Inflammatory macrophage treated with lipopolysaccharide for 1 hour (primary cell): Measurements from ENCODE around the gene NRXN3.

Experiments
- DNase-seq, 2 donors: peaks; one replicate each; pipeline ENCODE4 v3.0.0-alpha.2; 2020 to 2022

NRXN3 gene

DNA sequence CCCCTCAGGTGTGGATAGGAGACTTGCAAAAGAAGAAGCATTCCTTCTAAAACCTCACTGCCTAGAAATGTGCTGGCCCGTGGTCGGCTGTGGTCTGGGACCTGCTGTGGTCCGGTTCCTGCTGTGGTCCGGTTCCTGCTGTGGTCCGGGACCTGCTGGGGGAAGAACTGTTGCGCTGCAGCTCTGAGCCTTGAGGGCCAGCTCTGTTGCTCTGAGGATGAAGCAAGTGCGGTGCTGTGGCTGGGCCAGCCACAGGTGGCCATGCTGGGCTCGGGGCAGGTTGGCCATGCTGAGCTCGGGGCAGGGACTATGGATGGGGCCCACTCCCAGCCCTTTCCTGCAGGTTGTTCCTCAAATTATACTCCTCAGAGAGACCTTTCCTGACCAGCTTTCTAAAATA, 5.2 kb downstream of the NRXN3 start:
- no peak for DNase-seq

DNA sequence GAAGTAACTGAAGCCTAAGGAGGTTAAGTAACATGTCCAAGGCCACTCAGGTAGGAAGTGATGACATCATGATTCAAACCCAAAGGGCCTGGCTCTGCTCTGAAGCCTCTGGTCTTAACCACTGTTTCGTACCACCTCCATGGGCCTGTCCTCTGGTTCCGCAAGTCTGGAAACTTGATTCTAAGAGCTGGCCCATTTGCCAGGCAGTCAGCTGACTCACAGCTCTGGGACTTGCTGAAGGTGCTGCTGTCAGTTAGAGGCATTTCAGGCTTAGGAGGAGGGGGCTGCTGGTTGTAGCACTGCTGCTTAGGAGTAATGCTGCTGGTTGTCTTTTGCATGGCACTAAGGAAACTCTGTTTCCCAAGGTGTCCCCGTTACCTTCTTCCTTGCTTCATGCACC, 7.9 kb downstream of the NRXN3 start:
- no peak for DNase-seq

DNA sequence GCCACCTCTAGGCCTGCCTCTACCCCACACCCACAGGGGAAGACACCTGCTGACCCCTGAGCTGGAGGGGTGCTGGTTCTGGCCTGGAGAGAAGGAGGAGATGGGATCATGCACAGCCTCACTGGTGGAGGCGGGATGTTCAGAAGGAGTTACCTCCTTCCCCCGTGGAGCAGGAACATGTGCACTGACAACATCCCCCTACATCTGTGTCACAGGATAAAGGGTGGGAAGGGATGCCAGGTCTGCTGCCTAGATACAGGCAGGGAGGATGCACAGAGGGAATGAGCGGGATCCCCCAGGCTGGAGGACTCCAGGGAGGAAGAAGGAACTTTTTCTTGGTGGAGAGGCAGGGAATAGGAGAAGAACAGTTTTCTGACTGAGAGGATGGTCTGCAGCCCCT, 8.8 kb downstream of the NRXN3 start:
- DNase-seq, result no peak

DNA sequence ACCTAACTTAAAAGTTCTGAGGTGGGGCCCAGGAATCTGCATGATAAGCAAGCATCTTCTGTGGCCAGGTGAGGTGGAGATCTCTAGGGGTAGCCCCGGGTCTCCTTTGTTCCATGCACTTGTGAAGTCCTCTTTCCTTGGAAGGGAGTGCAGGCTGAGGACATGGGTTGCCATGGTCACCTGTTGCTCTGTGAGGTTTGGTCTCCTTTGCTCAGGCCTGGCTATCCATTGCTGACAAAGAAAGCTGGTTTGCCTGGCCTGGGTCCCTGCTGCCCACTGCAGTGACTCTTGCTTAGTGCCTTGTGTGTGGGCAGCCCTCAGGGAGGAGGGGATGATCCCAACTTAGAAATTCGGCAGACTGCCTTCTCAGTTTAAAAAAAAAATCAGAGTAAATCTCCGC, 11.1 kb downstream of the NRXN3 start:
- DNase-seq, result no peak

DNA sequence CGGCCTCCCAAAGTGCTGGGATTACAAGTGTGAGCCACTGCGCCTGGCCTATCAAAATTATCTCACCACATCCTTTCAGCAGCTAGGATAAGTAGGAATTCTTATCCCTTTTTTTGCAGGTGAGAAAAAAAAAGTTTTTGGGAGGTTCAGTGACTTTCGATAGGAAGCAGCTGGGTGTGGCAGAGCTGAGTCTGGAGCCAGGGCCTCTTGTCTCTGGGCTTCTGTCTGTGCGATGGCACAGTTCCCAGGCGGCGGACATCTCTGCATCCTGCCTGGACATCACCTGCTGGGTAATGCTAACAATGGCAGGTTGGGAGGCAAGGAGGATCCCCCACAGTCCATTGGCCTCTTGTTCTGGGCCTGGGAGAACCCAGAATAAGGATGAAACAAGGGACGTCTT, 12.5 kb downstream of the NRXN3 start:
- DNase-seq, result no peak

DNA sequence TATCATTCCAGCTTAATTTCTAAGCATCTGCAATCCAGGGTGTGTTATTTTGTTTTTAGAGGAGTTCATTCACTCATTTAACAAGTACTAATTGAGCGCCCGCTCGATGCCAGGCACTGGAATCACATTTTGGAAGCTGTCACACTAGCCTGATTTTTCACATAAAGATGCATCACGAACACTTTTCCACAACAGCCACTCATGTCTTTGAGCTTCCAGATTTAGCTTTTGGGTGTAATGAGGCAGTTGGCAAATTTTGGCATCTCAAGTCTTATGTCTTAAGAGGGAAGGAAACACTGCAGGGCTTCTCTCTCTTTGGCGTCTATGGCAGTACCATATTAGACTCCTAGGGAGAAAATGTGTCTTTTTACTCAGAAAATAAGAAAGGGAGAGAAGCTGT, 14.0 kb downstream of the NRXN3 start:
- DNase-seq, result no peak

DNA sequence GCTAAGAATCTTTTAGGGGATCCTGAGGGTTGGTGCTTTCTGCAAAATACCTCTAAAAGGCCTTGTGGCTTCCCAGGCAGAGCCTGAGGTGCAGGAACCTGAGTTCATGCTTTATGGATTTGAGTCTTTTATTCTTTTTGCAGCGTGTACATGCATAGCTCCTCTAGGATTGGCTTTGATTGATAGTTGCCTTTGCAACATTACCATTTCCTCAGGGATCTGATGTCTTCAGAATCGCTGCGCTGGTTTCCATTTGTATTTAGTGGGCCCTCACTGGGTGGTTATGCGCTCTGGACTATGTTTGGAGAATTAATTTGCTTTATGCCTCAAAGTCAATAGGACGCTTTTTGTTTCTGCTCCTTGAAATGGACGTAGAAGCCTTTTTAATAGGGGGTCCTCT, 16.1 kb downstream of the NRXN3 start:
- no peak for DNase-seq

DNA sequence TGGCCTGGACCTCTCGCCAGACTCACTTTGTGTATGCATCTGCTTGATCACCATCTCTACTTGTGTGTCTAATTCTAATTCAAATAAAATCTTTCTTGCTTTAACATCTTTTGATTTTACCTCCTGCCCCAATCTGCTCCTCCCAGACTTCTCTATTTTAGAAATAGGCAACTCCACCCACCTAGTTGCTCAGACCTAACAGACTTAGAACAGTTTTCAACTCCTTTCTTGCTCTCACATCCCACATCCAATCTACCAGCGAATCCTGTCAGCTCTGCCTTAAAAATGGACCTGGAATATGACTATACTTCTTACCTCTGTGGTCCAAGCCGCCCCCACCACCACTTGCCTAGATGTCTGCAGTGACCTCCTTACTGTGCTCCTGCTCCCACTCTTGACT, 18.7 kb downstream of the NRXN3 start:
- no peak for DNase-seq

DNA sequence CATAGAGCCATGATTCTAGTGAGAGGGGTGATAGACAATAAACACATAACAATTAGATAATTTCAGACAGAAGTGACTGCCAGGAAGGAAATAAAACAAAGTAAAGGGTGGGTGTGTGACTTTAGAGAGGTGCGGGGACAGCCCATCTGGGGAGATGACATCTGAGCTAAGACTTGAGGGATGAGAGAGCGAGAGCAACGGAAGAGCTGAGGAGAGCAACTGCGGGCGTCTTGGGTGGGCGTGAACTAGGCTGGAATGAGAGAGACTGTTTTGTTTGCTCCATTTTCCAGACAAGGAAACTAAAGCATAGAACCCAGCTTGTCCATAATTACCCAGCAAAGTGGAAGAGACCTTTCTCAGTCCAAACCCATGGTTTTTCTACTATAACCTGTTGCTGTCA, 25.3 kb downstream of the NRXN3 start:
- DNase-seq, result no peak

DNA sequence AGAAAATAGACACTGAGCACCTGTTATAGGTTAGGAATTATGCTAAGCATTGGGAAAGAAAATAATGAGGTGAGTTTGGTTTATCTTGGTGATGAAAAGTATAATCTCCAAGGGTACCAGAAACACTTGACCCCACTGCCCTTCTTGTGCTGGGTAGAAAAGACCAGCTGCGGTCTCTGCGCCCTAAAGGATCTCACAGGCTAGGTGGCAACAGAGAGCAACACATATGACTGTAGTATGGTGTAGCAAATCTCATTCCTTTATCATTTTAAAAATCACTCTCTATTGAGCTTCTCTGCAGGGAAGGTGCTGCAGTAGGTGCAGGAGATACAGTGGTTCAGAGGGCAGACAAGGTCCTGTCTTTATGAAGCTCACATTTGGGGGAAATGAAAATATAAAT, 26.1 kb downstream of the NRXN3 start:
- DNase-seq, result no peak

DNA sequence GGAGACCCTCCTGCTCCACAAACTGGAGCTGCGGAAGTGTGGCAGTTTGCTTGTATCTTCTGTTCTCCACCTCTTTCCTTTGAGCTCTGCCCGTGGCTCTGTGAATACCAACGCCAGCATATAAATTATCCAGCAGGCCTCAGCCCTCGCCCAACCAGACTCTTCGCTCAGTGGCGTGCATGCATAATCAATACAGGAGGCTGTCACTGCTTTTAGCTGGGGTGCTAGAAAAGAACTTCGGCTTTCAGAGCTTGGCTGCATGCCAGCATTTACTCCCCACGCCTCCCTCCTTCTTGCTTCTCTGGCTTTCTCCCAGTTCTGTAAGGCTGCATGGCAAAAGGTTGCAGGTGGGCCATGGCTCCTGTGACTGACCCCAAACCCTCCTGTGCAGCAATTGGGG, 26.9 kb downstream of the NRXN3 start:
- DNase-seq, result no peak

DNA sequence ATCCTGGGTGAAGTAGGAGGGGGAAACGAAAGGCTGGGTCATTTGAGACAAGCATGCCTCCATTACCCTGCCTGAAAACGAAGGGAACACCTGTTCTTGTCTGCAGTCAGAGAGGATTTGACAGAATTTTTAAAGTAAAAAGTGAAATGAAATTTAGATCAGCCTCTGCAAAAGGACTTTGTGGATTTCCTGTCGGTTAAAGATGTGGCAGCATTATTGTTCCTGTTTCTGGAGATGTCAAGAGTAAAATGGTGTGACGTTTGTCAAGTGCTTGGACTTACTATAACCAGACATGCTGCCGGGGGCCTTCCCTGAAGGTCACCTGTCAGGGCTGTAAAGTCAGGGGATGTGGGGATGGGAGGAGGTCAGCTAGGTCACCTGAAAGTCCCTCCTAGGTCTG, 32.0 kb downstream of the NRXN3 start:
- no peak for DNase-seq

DNA sequence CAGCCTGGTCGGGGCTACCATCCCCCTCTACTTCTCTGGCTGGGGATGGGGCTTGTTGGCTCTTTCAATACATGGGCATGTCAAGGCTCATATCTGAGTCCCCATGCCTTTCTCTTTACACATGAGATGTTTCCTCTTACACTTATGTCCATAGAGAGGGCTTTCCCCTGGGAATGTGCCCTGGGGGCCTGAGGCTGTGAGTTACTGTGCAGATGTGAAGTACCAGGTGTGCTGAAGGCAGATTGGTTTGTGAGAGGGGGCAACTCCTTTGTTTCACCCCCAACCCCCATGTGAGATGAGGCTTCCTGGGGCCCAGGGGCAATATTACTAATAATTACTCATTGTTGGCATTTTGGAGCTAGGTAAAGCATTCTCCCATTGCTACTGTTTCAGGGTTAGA, 32.8 kb downstream of the NRXN3 start:
- no peak for DNase-seq

DNA sequence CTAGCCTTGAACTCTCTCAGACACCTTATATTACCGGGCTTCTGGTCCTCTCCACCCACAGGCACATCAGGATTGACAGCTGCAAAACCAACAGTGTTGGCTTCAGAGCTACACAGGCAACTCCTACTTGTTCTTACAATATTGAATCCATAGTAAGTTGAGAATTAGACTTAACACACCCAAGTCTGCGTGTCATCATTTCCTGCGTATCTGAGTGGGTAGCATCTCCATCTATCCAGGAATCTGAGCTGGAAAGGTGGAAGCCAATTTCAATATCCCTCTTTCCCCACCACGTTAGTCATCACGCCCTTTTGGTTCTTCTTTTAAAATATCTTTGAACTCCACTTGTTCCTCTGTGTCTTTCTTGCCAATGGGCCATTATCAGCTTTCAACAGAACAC, 37.2 kb downstream of the NRXN3 start:
- DNase-seq, result no peak

DNA sequence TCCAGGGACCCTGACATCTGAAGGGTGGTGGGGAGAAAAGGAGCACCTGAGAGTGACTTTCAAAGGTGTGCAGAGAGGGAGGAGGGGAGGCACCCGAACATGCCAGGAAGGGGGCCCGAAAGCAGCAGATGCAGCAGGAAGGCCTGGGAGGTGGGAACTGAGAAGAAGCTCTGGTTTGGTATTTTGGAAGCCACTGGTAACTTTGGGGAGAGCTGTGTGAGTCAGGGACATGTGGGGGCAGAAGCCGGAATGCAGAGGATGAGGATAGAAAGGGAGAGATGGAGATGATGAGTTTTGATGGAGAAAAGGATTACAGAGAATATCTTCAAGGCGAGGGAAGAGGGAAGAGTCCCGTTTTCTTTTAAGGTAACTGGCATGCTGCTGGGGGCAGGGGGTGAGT, 50.1 kb downstream of the NRXN3 start:
- DNase-seq, result no peak

DNA sequence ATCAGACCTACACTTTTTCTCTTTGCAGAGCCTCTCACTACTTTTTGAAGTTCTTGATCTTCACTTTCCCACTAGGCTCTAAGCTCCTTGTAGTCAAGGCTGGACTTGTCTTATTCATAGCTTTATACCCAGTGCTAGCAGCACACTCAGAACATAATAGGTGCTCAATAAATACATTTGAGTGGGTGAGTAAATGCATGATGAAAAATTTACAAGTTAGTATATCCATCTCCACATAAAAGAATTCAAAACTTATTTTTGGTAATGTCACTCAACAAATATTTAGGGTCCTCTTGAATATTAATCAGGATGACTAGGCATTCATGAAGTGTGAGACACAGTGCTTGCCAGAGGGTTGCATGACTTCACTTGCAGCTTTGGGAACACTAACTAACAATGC, 52.6 kb downstream of the NRXN3 start:
- DNase-seq, result no peak

DNA sequence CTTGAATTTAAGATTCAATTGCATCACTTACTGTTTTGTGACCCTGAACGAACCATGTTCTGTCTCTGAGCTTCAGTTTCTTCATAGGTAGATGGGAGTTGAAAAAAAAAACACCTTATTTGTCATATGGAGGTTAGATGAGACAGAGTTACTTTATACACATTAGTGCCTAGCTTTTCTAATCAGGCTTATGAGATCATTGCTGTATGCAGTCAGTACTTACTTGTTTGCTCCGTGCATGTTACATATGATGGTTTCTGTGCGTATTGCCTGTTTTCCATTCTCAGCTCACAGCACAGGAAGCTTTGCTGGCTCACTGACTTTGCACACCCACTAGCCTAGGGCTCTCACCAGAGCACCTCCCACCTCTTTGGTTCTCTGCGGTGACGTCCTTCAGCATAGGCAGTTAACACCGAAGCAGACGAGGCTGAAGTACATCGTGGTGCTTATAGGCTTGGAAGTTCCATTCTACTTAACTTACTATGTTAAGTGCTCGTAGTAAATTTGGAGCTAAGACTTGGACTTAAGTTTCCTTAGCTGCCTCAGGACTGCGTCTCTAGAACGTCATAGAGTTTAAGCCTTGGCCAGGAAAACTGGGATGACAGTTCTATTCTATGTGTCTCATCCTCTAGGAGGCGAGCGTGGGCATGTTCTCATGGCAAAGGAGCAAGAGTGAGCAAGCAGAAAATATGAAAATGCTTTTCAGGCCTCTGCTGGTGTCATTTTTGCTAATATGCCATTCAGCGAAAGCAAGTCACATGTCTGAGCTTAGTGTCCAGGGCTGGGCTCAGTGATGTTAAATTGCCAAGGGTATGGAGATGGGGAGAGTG, 57.3 kb downstream of the NRXN3 start:
- no peak for DNase-seq

DNA sequence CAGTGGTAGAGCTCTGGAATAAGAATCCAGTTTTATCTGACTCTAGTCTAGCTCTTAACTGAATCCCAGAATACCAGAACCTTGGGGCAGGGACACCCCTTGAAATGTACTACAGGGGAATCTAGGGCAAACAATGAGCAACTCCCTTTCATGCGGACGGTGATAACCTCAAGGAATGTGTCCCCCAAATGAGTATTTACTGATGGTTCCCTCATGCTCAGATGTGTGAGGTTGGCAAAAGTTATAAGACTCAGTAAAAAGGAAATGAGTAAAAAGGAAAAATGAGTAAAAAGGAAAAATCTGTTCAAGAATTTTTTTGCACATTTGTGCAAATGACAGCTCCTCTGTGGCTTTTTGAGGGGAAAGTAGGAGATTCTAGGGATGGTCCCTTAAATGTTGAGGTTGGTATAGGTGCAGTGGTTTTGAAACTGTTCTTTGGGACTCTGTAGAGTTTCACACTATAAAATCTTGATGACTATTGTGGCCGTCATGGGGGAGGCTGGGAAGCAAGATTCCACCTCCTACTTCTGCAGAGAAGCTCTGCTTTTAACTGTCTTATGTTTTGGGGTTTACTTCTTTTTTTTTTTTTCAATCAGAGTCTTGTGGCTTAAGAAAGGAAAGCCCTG, 58.6 kb downstream of the NRXN3 start:
- no peak for DNase-seq

DNA sequence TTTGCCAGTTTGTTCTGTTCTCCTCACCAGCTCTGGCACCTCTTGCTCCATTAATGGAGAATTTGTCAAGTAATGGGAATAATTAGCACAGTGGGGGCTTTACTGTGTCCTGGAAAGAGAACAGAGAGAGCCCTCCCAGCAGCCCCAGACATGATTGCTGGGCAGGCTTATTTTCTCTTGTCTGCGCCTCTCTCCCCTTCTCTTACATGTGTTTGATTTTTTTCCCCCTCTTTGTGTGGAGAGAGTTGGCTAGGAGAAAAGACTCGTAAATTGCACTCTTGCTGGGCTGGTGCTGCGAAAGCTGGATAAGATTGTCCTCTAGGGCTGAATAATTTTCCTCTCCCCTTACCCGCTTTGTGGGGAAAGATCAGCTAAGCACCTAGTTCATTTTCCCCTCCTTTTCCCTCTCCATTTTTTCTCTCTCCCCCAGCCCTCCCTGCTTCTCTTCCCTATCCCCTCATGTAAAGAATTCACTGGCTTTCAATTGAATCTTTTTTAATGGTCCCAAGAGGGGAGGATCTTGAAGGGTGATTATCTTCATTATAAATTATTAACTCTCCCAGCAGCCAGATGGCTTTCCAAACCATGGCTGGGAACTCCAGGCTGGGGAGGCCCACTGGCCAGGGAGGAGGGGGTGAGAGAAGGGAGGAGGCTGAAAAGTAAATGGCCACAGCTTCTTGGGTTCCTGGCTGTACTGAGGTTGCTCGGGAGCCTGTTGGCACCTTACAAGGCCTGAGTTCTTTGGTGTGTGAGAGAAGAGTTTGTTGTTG, 62.2 kb downstream of the NRXN3 start:
- DNase-seq, result no peak

DNA sequence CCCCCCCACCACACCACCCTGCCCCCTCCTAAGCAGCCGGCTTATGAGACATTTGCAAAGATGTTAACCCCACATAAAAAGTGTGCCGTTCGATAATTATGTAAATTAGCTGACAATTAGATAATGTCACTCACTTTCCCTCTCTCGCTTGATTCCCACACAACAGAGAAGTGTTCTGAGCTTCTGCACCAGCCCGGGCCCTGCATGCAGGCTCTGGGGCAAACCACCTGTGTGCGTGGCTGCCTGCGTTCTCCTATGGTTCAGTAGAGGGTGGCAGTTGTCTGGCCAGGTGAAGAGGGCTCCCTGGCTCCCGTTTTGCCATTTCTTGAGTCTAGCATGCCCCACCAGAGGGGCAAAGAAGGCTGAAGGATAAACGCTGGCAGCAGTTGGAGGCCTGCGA, 68.0 kb downstream of the NRXN3 start:
- no peak for DNase-seq

DNA sequence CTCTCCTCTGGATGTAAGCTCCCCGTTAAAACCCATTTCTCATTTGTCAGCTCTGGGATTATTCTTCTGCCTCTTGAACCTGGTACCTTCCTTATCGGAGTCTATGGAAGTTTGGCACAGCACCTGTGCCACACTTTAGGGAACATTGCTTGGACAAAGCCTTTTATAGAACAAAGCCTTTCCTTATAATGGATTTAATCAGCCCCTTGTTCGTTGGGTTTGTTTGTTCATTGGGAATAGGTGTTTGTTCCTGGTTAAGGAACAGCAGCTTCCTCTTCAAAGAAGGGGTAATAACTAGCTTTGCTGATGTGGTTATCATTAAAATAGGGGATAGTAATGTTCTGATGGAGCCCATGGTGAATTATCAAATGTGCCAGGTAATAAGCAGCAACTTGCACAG, 70.4 kb downstream of the NRXN3 start:
- DNase-seq, result no peak

DNA sequence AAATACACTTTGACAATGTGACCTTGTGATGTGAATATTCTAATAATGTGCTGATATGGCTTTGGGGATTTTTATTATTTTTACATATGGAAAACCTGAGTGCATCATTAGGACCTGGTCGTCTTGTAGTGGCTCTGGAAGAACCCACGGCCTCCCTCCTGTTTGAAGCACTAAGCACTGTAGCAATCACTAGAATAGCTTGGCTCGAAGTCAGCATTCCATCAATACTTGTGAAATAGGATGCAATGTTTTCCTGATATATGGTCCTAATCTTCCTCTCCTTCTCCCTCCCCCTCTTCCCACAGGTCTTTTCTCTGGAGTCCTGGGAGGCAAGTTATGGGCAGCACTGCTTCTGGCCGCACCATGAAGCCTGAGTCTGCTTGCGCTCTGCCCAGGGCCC, 71.9 kb downstream of the NRXN3 start:
- DNase-seq, result no peak

DNA sequence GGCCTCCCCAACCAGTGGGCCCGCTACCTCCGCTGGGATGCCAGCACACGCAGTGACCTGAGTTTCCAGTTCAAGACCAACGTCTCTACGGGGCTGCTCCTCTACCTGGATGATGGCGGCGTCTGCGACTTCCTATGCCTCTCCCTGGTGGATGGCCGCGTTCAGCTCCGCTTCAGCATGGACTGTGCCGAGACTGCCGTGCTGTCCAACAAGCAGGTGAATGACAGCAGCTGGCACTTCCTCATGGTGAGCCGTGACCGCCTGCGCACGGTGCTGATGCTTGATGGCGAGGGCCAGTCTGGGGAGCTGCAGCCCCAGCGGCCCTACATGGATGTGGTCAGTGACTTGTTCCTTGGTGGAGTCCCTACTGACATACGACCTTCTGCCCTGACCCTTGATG, 73.0 kb downstream of the NRXN3 start:
- DNase-seq, result no peak

DNA sequence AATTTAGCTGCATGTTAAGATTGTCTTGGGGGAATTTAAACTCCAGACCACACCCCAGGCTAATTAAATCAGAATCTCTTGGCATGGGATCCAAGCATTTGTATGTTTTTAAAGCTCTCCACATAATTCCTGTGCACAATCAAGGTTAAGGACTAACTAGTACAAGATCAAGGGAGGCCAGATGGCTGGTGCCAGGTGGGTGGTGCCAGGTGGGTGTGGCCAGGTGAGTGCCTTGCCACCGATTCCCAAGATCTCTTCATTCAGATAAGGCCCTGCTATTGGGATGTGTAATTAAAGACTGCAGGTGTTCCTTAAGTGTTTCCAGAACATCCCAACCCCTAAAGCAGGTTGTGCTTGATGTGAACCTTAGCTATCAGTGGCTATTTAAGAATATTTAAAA, 75.1 kb downstream of the NRXN3 start:
- DNase-seq, result no peak
